PFSK-1 (cell line): ENCODE results near the gene PRKCQ.

Experiments
- FOXP2 ChIP-seq: optimal IDR thresholded peaks from 2 replicates; pipeline ENCODE3; 2011; ENCODE audit warnings: borderline replicate concordance, control low read depth, inconsistent platforms; ENCODE audit not compliant: insufficient read depth; ENCODE audit errors: extremely low read length, extremely low read depth
- POLR2AphosphoS5 ChIP-seq: IDR thresholded peaks from 2 replicates; pipeline ENCODE4 v1.6.1; 2012; ENCODE audit warnings: low read depth, mild to moderate bottlenecking, control low read depth, low read length, moderate library complexity
- SIN3A ChIP-seq: IDR thresholded peaks from 2 replicates; pipeline ENCODE4 v1.6.1; 2012; ENCODE audit warnings: mild to moderate bottlenecking, low read length, moderate library complexity, borderline replicate concordance; ENCODE audit not compliant: insufficient read depth
- TAF1 ChIP-seq: IDR thresholded peaks from 2 replicates; pipeline ENCODE4 v1.6.1; 2012; ENCODE audit warnings: low read length, control low read depth, borderline replicate concordance; ENCODE audit not compliant: insufficient read depth
- TF ChIP-seq, protein P1 (sequence below), 2 experiments: IDR thresholded peaks; 2 replicates each; pipeline versions ENCODE4 v1.6.1 to v1.8.0; 2011 to 2012; ENCODE audit warnings: low read depth in 2 of 2, low read length in 2 of 2, control low read depth in 1 of 2, inconsistent platforms in 1 of 2, mild to moderate bottlenecking in 1 of 2, moderate library complexity in 1 of 2; ENCODE audit not compliant: insufficient read depth in 1 of 2

Gene PRKCQ

DNA sequence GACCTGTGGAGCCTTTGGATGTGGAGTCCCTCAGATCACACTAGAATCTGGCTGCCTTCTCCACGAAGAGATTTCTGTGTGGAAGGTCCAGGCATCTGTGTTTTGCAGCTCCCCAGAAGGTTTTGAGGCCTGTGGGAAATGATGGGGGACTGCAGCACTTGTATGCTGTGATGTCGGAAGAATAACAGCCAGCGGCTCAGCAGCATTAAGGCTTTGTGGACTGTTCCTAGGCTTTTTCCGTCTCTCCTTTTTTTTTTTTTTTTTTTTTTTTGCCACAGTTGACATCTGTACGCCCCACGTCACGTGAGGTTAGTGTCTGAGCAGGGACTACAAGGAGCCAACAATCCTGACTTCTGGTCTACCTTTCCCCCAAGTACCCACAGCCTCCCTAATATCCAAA is 196.0 kb downstream of the PRKCQ start:
- no peak for TF ChIP-seq POLR2AphosphoS5
- no peak for TF ChIP-seq TAF1
- TF ChIP-seq SIN3A: no peak
- no peak for TF ChIP-seq FOXP2
- TF ChIP-seq, protein P1, sequence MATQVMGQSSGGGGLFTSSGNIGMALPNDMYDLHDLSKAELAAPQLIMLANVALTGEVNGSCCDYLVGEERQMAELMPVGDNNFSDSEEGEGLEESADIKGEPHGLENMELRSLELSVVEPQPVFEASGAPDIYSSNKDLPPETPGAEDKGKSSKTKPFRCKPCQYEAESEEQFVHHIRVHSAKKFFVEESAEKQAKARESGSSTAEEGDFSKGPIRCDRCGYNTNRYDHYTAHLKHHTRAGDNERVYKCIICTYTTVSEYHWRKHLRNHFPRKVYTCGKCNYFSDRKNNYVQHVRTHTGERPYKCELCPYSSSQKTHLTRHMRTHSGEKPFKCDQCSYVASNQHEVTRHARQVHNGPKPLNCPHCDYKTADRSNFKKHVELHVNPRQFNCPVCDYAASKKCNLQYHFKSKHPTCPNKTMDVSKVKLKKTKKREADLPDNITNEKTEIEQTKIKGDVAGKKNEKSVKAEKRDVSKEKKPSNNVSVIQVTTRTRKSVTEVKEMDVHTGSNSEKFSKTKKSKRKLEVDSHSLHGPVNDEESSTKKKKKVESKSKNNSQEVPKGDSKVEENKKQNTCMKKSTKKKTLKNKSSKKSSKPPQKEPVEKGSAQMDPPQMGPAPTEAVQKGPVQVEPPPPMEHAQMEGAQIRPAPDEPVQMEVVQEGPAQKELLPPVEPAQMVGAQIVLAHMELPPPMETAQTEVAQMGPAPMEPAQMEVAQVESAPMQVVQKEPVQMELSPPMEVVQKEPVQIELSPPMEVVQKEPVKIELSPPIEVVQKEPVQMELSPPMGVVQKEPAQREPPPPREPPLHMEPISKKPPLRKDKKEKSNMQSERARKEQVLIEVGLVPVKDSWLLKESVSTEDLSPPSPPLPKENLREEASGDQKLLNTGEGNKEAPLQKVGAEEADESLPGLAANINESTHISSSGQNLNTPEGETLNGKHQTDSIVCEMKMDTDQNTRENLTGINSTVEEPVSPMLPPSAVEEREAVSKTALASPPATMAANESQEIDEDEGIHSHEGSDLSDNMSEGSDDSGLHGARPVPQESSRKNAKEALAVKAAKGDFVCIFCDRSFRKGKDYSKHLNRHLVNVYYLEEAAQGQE (IDR thresholded peaks at IDR 0.05; ENCODE audit: insufficient read depth in 1 of 2, low read depth in 2 of 2, low read length in 2 of 2): no peak

DNA sequence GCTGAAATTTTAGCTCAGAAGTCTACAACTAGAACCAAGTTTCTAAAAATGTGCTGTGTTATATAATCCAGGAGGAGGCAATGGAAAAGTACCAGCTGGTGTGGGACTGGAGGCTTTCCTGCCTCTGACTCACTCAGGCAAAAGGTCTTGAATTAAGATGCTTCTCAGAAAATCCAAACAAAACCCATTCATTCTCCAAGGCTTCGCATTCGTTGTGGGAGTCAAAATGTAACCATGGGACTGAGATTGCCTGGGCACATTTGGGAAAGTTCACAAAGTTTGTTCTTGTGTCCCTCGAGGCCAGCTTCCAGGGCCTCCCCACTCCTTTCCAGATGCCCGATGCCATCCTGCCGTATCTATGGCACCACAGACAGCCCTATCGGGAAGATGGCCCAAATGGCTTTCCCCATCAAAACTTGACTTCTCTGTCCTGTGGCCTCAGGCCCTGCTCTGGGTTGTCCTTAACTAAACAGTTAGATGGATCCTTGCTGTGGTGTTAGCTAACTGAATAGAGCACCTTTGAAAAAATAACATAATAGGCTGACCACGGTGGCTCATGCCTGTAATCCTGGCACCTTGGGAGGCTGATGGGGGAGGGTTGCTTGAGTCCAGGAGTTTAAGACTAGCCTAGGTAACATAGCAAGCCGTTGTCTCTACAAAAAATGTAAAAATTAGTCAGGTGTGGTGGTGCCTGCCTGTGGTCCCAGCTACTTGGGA is 196.8 kb downstream of the PRKCQ start:
- TF ChIP-seq SIN3A: no peak
- TF ChIP-seq TAF1: no peak
- TF ChIP-seq, protein P1 (IDR thresholded peaks at IDR 0.05; ENCODE audit: insufficient read depth in 1 of 2, low read depth in 2 of 2, low read length in 2 of 2): no peak
- no peak for TF ChIP-seq FOXP2
- no peak for TF ChIP-seq POLR2AphosphoS5

- no peak for TF ChIP-seq TAF1
- TF ChIP-seq, protein P1 (IDR thresholded peaks at IDR 0.05; ENCODE audit: insufficient read depth in 1 of 2, low read depth in 2 of 2, low read length in 2 of 2): no peak
- no peak for TF ChIP-seq FOXP2
- no peak for TF ChIP-seq POLR2AphosphoS5
- no peak for TF ChIP-seq SIN3A
Measured at GRCh38 chr10:6382081-6382480, 198.0 kb downstream of the PRKCQ start.

DNA sequence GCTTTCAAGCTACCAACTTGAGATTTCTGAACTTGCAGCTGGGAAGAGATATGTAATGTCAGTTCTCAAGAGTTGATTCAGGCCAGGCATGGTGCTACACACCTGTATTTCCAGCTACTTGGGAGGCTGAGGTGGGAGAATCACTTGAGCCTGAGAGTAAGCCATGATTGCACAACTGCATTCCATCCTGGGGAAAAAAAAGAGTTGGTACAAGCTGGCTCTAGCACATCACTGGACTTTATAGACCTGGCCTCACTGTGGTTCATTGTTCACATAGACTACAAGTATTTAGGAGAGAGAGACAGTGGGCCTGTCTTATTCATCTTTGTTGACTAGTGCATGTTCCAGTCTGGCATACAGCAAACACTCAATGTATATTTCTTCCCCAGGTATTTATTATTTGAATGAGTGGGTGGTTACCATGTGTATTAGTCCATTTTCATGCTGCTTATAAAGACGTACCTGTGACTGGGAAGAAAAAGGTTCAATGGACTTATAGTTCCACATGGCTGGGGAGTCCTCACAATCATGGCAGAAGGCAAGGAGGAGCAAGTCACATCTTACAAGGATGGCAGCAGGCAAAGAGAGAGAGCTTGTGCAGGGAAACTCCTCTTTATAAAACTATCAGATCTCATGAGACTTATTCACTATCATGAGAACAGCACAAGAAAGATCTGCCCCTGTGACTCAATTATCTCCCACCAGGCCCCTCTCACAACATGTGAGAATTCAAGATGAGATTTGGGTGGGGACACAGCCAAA is 200.9 kb downstream of the PRKCQ start:
- TF ChIP-seq POLR2AphosphoS5 (no peak), FOXP2 (no peak), TAF1 (no peak), SIN3A (no peak)
- TF ChIP-seq, protein P1 (IDR thresholded peaks at IDR 0.05; ENCODE audit: insufficient read depth in 1 of 2, low read depth in 2 of 2, low read length in 2 of 2): no peak
